ENCODE results near the gene TFF1.

DNA sequence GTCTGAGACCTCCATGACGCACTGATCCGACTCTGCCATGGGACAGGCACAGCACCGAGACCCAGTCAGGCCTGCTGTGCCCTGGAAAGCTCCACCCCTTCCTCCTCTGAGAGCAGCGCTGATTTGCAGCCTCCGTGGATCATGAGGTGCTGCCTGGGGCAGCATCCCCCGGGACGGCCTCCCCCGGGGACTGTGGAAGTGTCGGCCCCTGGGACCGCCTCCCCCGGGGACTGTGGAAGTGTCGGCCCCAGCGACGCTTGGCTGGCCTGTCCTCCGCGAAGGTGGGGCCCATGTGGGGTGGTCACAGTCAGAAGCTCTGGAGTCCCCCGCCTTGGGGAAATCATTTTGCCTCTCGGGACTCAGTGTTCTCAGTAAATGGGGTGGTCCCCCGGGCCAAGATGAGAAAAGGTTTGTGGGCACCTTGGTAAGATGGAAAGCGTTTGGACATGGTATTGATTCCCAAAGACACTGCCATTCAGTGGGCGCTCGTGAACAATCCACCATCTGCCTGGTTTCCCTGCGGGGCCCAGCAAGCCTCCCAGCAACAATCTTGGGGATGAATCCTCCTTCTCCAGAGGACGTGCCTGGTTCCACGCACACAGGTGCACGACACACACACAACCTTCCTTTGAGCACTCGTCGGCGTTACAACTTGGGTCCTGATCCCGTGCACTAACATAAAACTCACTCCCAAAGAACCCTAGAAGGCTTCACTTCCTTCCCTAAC lies 18.6 kb downstream of the TFF1 start:
- TF ChIP-seq, protein P1, sequence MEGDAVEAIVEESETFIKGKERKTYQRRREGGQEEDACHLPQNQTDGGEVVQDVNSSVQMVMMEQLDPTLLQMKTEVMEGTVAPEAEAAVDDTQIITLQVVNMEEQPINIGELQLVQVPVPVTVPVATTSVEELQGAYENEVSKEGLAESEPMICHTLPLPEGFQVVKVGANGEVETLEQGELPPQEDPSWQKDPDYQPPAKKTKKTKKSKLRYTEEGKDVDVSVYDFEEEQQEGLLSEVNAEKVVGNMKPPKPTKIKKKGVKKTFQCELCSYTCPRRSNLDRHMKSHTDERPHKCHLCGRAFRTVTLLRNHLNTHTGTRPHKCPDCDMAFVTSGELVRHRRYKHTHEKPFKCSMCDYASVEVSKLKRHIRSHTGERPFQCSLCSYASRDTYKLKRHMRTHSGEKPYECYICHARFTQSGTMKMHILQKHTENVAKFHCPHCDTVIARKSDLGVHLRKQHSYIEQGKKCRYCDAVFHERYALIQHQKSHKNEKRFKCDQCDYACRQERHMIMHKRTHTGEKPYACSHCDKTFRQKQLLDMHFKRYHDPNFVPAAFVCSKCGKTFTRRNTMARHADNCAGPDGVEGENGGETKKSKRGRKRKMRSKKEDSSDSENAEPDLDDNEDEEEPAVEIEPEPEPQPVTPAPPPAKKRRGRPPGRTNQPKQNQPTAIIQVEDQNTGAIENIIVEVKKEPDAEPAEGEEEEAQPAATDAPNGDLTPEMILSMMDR (IDR thresholded peaks at IDR 0.05) = no peak
- no peak for TF ChIP-seq POLR2A (IDR thresholded peaks at IDR 0.05)
